Stimulated activated CD4-positive, alpha-beta T cell treated with anti-CD3 and anti-CD28 coated beads, TNF-alpha, amount 100 ng/mL, for 4 hours (primary cell): Measurements from ENCODE around the gene RDX.
"Not testable (repeated sequence)": the region's sequence is repeated elsewhere in the genome, so short reads cannot be mapped to it uniquely, and the experiment has no call there.

Source experiments
- DNase-seq, 3 experiments: peaks; one replicate each; pipeline ENCODE4 v3.0.0-alpha.2; 2020; ENCODE audit warnings: low read depth in 3 of 3

Gene RDX

GRCh38 chr11:110200241-110200640 is 96.2 kb downstream of the RDX start:
- no peak for DNase-seq

GRCh38 chr11:110199184-110199981 is 97.0 kb downstream of the RDX start:
- DNase-seq: no peak

GRCh38 chr11:110198031-110198729 is 98.2 kb downstream of the RDX start:
- DNase-seq: no peak

- DNase-seq: no peak
Observed at GRCh38 chr11:110196884-110197420, 99.5 kb downstream of the RDX start.

GRCh38 chr11:110196241-110196754 is 100.1 kb downstream of the RDX start:
- no peak for DNase-seq

GRCh38 chr11:110194211-110194766 is 102.1 kb downstream of the RDX start:
- not testable (repeated sequence) for DNase-seq

GRCh38 chr11:110192604-110193282 is 103.7 kb downstream of the RDX start:
- not testable (repeated sequence) for DNase-seq

GRCh38 chr11:110190885-110191284 is 105.5 kb downstream of the RDX start:
- no peak for DNase-seq

- DNase-seq: no peak
Observed at GRCh38 chr11:110187731-110188130, 108.7 kb downstream of the RDX start.

GRCh38 chr11:110186867-110187266 is 109.5 kb downstream of the RDX start:
- DNase-seq: no peak

- DNase-seq: no peak
Observed at GRCh38 chr11:110186456-110186855, 110.0 kb downstream of the RDX start.

GRCh38 chr11:110185599-110185998 is 110.8 kb downstream of the RDX start:
- no peak for DNase-seq

- DNase-seq: no peak
Observed at GRCh38 chr11:110185121-110185591, 111.3 kb downstream of the RDX start.

GRCh38 chr11:110184456-110184855 is 112.0 kb downstream of the RDX start:
- no peak for DNase-seq

- DNase-seq: no peak
Observed at GRCh38 chr11:110182886-110183285, 113.5 kb downstream of the RDX start.

GRCh38 chr11:110179064-110179463 is 117.3 kb downstream of the RDX start:
- no peak for DNase-seq

GRCh38 chr11:110177086-110177456 is 119.3 kb downstream of the RDX start:
- DNase-seq: no peak

- DNase-seq: no peak
Observed at GRCh38 chr11:110176366-110177085, 119.9 kb downstream of the RDX start.

- no peak for DNase-seq
Observed at GRCh38 chr11:110174645-110175310, 121.6 kb downstream of the RDX start.
